IPS-18c (cell line): ENCODE data around the gene TICAM1.
"Not testable (repeated sequence)": the region's sequence is repeated elsewhere in the genome, so short reads cannot be mapped to it uniquely, and the experiment has no call there.

Source experiments
- H3K4me3 ChIP-seq: 2 replicates; pipeline ENCODE4 v1.7.0; 2013; ENCODE audit warnings: low read depth, mild to moderate bottlenecking, low read length, moderate library complexity; ENCODE audit not compliant: insufficient read depth
- H3K9me3 ChIP-seq: one replicate; pipeline ENCODE4 v1.6.1; 2013; ENCODE audit warnings: mild to moderate bottlenecking, low read length, moderate library complexity; ENCODE audit not compliant: control insufficient read depth, insufficient read depth

TICAM1 gene

GRCh38 chr19:4791183-4792018 lies 40.1 kb downstream of the TICAM1 start, which contains the start of gene FEM1A:
Gene FEM1A (plus strand): TSS chr19:4791734. CDS start chr19:4791855, 121 bp downstream.
- H3K4me3 ChIP-seq: peak within 1 kb of the TSS; percentile 94
- H3K9me3 ChIP-seq: peaks cover under 1% of the 10 kb centered on the region

- H3K9me3 ChIP-seq: not testable (repeated sequence)
These were observed 45.0 kb downstream of the TICAM1 start for GRCh38 chr19:4786412-4787016.

GRCh38 chr19:4781801-4782200 lies 49.7 kb downstream of the TICAM1 start:
- Histone ChIP-seq H3K4me3 (no peak overlapping the region), H3K9me3 (no peaks in the 10 kb centered on the region)

More at GRCh38 chr19:4786412-4787016, 45.0 kb downstream of the TICAM1 start:
- H3K4me3 ChIP-seq: not testable (repeated sequence)

GRCh38 chr19:4780860-4781259 lies 50.7 kb downstream of the TICAM1 start:
- Histone ChIP-seq H3K9me3 (no peaks in the 10 kb centered on the region), H3K4me3 (no peak overlapping the region)

- H3K4me3 ChIP-seq, H3K9me3 ChIP-seq: not testable (repeated sequence)
These were observed 53.4 kb downstream of the TICAM1 start for GRCh38 chr19:4778124-4778523.

- H3K4me3 ChIP-seq: no peak overlapping the region
- H3K9me3 ChIP-seq: no peaks in the 10 kb centered on the region
These were observed 54.9 kb downstream of the TICAM1 start for GRCh38 chr19:4776436-4777211.

- Histone ChIP-seq H3K4me3 (no peak overlapping the region), H3K9me3 (no peaks in the 10 kb centered on the region)
These were observed 55.8 kb downstream of the TICAM1 start for GRCh38 chr19:4775627-4776152.

- Histone ChIP-seq H3K4me3 (no peak overlapping the region), H3K9me3 (no peaks in the 10 kb centered on the region)
These were observed 57.4 kb downstream of the TICAM1 start for GRCh38 chr19:4774136-4774535.

GRCh38 chr19:4773047-4773640 lies 58.4 kb downstream of the TICAM1 start:
- H3K9me3 ChIP-seq: no peaks in the 10 kb centered on the region
- no peak overlapping the region for H3K4me3 ChIP-seq

- Histone ChIP-seq H3K4me3 (no peak overlapping the region), H3K9me3 (no peaks in the 10 kb centered on the region)
These were observed 58.9 kb downstream of the TICAM1 start for GRCh38 chr19:4772566-4772965.

GRCh38 chr19:4768934-4769777 lies 62.4 kb downstream of the TICAM1 start:
- no peaks in the 10 kb centered on the region for H3K9me3 ChIP-seq
- peak overlapping the region; percentile 12; the same call in 1 of the 2 replicates for H3K4me3 ChIP-seq
